Measurements from ENCODE around the gene ANKMY2.

ANKMY2 gene

DNA sequence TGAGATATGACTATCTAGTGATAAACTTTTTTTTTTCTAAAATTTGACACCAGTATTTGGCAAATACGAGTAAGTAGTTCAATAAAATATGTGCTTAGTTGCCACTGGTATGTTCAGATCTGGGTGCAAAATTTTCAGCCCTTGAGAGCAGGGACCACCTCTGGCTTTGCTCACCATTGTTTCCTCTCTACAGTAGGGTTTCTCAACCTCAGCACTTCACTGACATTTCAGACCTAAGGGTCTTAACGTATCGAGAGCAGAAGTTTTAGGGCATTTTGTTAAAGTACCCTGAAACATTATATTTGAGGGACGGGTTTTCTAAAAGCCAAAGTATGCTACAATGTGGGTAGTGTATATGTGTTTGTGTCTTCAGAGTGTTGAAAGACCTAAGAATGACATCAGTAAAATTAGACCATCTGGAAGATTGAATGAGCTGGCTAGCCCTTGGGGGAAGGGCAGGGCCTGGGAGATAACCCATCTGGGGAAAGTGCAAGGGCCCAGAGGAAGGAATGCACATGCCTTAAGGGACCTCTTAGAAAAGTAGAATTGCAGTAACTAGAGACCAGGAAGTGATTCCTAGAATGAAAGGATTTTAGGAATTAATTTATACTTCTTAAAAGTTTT, 12.2 kb upstream of the ANKMY2 start:
- DNase-seq: no peak

- DNase-seq: no peak
Observed at GRCh38 chr7:16656141-16656540, 10.6 kb upstream of the ANKMY2 start.

DNA sequence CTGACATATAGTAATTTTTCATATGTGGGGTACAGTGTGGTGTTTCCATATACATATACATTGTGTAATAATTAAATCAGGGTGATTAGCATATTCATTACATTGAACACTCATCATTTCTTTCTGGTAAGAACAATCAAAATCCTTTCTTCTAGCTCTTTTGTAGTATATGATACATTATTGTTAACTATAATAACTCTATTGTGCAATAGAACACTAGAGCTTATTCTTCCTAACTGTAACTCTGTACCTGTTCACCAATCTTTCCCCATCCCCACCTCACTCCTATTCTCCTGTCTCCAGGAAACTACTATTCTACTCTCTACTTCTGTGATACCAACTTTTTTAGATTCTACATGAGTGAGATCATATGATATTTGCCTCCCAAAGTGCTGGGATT, 9.8 kb upstream of the ANKMY2 start:
- DNase-seq: no peak

- no peak for DNase-seq
Observed at GRCh38 chr7:16652888-16653287, 7.3 kb upstream of the ANKMY2 start.

- DNase-seq: no peak
Observed at GRCh38 chr7:16652240-16652583, 6.7 kb upstream of the ANKMY2 start.

GRCh38 chr7:16651396-16652239, 6.1 kb upstream of the ANKMY2 start:
- no peak for DNase-seq

DNA sequence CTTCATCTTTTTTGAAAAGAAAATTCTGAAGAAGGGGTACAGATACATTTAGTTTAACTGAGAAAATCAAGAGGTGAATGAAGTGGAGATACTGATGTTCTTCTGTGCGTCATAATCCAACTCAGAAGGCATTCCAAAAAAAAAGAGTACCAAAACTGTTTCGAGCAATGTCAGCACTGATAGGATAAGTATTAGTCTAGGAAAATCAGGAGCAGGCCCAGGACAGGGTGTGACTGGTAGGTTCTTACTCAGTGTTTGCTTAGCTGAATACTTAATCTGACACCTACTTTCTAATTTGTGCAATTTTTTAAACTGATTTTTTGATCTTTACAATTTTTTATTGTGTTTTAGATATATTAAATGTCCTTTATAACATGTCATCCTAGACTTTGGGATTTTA, 4.7 kb upstream of the ANKMY2 start:
- DNase-seq: no peak

DNA sequence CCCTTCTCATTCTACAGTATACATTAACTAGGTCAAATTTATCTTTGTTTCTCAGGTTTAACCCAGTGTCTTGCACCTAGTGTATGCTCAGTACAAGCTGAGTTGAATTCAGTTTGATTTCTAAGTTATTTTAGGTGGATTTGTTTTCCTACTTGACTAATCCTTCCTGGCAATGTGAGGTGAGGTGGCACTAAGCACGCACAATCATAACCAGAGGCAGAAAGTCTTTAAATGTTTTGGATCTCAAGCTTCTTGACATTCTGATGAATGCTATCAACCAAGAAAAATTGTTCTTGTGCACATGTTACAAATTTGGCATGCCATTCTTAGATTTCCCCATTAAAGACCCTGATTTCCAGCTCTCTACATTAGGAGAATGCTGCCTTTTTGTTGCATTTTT, 3.6 kb upstream of the ANKMY2 start:
- DNase-seq: no peak

GRCh38 chr7:16648551-16648950, 3.0 kb upstream of the ANKMY2 start:
- no peak for DNase-seq

- no peak for DNase-seq
Observed at GRCh38 chr7:16647435-16647960, 1.9 kb upstream of the ANKMY2 start.

DNA sequence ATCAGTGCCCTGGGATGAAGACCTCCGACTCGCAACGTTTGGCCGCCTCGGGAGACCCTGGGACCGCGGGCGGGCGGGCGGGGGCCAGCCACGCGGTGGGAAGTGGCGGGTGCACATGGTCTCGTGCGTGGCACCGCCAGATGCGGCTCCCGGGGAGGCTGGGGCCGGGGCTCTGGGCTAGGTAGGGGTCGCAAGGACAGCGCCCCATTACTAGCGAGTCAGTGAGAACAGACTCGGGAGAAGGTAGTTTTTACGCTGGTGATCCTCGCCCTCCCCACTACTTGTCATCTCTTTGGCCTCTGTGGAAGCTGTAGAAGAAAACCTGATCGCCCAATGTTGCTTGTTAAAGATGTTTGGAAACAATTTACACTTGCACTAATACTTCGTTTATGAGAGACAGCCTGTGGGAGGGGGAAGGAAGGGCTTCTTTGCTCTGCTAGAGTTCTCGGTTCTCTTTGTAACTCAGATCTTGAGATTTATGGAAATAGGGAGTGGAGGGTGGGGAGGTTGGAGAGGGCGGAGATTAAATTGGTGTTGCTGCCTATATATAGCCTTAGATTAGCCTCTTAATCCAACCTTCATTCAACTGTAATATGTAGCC, 1.0 kb upstream of the ANKMY2 start:
- DNase-seq: peak in 1 of 2 experiments; percentile 17

DNA sequence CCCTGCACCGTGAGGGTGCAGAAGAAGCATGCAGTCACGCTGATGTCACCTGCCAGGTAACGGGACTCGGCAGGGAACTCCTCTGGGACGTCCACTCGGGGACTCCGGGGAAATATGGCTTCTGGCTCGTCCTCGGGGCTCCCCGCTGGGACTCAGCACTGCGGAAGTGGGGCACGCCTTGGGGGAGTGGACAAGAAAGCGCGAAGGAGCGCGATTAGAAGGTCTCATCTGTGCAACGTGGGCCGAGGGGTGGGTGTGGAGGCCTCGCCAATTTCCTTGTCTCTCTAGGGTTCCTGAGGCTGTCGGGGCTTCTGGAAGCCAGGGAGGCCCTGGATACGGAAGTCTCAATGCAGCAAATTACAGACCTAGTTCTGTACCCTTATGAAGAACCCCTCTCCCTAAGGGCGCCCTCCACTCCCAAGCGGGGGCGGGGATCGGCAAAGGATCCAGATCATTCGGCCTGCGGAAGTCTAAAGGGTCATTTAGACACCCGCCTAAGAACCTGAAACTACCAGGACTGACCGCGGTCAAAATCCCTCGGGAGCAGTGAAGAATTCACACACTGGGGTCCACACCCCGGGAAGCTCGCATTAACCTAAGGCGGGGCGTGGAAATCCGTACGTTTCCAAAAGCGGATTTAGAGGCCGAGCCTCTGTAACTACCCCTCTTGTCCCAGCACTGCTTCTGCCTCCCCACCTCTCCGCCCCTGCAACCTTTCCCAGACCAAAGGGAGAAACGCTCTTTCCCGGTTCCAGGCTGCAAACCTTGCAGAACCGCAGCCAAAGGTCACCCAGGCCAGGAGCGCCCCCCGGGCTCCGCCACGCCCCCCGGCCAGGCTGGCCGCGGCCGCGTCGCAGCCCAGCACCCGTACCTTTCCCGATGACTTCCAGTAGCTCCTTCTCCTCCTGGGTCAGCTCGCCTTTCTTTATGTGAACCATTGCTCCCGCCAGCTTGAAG, 640 bp downstream of the ANKMY2 start:
- peak; percentile 52 to 62 for DNase-seq

- no peak for DNase-seq
Observed at GRCh38 chr7:16644157-16644556, 1.4 kb downstream of the ANKMY2 start.

DNA sequence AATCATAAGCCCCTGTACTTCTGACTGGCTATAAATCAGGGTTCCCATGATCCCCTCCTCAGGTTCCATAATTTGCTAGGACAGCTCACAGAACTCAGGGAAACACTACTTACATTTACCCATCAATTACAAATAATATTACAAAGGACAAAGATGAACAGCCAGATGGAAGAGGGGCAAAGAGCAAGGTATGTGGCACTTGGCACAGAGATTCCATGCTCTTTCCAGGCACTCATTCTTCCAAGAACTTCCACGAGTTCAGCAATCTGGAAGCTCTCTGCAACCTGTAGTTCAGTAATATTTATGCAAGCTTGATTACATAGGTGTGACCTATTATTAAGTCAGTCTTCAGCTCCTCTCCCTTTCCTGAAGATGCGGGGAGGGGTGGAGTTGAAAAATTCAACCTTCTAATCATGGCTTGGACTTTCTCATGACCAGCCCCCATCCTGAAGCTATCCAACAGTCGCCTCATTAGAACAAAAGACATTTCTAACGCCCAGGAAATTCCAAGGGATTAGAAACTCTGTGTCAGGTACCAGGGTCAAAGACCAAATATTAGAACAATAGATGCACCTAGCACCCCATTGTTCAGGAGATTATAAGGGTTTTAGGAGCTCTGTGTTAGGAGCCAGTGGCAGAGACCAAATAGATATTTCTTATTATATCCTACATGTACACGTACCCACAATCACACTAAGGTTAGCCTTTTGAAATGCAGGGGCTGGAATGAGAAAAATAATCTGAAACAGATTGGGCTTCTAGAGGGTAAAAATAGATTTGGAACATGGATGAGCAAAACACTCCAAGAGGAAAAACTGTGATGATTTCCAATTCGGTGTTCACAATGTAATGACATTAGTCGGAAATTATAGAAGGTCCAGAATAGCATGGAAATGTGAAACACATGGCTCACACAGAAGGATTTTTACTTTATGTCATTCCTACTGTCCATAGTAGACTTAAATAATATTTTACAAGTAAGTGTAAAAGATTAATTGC, 7.0 kb downstream of the ANKMY2 start:
- DNase-seq: no peak

DNA sequence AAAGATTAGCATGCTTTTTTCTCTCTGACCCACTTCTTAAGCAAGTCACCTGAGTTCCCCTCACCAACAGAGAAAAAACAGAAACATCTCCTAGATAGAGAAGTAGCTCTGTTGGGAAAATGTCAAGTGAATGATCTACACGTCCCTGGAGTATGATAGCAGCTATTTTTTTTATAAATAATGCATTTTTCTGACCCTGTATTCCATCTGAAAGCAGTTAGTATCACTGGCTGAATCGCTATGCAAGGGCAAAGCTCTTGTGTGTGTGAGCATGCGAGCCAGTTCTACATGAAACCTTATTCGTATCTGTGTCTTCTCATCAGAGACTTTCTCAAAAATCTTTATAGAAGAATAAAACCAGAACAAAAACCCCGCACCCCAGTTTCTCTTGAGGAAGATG, 8.2 kb downstream of the ANKMY2 start:
- no peak for DNase-seq

DNA sequence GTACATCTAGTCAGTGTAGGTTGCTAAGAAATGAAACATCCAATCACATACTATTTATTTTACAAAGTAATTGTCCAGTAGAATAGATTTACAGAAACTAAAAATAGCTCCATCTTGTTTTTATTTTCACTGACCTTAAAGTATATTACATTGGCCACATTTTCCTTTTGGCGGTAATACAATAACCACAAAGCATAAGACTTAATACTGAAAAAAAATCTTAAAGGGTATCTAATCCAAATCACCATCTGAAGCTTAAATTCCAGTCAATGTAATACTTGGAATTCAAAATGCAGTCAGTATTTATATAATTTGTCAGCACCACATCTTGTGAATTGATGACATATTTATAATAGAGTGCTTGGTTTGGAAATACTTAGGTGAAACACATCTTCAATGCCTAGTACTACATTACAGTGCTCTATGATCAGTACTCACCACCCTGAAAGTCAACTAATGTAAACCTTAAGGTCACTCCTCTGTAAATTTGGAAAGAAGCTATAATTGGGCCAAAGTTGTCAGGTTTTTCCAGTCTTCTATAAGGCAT, 8.9 kb downstream of the ANKMY2 start:
- DNase-seq: no peak

DNA sequence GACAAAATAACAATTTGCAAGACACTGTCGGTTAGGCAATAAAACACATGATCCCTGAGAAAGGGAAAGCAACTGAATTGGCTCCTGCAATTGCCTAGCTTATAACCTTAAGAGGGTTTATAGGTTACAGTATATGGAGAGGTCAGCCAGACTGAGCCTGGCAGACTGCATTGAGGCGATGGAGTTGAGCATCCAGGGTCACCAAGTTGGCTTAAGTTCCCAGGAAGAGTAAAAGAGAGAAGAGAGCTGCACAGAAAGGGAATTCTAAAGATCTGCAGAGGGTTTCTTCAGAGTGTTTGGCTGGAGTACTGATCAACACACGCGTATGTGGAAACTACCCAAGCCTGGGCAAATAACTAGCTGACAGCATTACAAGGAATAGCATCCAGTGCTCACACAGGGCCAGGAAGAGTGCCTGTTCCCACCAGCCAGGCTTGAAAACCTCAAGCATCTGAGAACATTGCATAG, 11.2 kb downstream of the ANKMY2 start:
- no peak for DNase-seq

DNA sequence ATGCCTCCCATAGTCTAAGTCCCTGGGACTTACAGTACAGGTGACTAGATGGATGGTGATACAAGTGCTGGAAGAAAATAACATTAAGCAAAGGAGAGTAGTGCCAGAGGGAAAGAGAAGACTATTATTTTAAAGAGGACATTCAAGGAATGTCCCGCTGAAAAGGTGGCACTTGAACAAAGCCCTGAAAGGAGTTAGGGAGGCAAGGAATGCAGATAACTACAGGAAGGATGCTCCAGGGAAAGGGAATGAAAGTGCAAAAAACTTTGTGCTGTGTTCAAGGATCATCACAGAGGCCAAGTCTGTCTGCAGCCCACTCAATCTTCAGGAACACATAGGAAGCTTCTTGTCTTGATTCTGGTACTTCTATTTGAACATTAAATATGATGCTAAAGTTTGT, 14.9 kb downstream of the ANKMY2 start:
- no peak for DNase-seq

DNA sequence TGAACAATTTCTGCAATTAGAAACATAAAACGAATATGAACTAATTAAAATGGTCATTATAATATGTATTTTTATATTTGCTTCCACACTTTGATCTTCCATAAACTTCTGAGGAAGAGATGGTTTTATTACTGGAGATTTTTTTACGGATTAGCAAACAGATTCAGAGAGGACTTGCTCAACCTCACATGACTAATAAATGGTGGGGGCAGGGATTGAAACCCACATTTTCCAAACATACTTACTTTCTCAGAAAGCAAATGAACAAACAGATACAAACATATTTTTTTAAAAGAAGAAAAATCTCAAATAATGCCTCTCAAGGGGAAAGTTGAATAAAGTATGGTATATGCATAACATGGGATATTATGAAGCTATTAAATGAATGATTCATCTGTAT, 18.3 kb downstream of the ANKMY2 start:
- no peak for DNase-seq

DNA sequence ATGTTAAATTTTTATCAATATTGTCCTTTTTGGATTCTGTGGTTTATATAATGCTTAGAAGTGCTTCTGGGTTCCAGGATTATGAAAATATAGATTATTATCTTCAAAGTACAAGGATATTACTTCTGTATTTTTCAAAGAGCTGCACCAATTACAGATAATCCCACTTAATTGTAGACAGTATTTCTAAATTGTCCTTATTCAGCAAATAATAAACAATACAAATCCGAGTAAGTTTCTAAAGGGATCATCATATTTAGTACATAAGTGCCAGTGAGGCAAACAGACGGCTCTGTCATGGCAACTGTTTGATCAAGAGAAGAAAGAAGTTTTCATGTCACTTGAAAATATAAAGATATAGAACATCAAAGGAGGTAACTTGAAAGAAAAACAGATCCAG, 19.2 kb downstream of the ANKMY2 start:
- no peak for DNase-seq

DNA sequence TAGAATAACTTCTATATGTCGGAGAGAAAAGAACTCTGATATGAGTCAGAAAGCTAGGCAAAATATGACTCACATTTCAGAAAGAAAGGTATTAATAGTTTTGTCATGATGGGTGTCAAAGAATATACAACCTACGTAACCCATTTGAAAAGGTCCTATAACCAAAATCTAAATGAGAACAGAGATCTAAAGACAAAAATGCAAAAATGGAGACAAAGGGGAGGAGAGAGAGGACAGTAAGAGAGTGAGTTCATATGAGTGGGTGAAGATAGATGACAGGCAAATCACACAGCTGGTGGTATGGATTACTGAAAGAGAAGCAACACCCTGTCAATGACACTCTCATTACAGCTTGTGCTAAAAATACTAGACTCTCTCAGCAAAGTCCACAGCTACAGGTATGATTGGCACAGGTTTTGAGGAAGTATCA, 25.6 kb downstream of the ANKMY2 start:
- no peak for DNase-seq

All from activated CD4-positive, alpha-beta T cell treated with anti-CD3 and anti-CD28 coated beads, Interleukin-2, amount 50 U/mL, for 48 hours (primary cell).